OCI-LY7 (cell line): ENCODE measurements around the gene NUB1. TPM values are rescaled to one million over a fixed set of nuclear protein-coding genes. Genes with fewer than 3 reads are reported as not detected.

ENCODE experiments used
- BruUV-seq: library from RNA; stranded (reverse); fragments of 400-500 nt; replicated peaks from 2 replicates; lab custom pipeline; 2021; lab: Mats Ljungman, UMichigan
- CTCF ChIA-PET: fragments of 300-600 bp; sonication (Branson Sonifier 250); formaldehyde crosslinking; loops from one replicate; lab custom pipeline; 2022; ENCODE audit warnings: antibody characterized with exemption; ENCODE audit not compliant: unreplicated experiment; lab: Charles Lee
- POLR2A ChIA-PET: fragments of 300-600 bp; sonication (Branson Sonifier 250); formaldehyde crosslinking; loops from one replicate; lab custom pipeline; 2022; ENCODE audit warnings: antibody characterized with exemption; lab: Charles Lee
- DNase-seq: peaks from one replicate; pipeline ENCODE4 v3.0.0-alpha.2; 2015; ENCODE audit warnings: low spot score
- H2AFZ ChIP-seq: fragments of 200-600 bp; sonication (generic), shearing (Covaris generic); 2 replicates; pipeline ENCODE4 v1.6.1; 2014; ENCODE audit warnings: mild to moderate bottlenecking, antibody characterized with exemption, low read length, moderate library complexity
- H3K27ac ChIP-seq: fragments of 200-600 bp; sonication (generic); 2 replicates; pipeline ENCODE4 v1.5.1; 2014; ENCODE audit warnings: mixed run types, low read depth, mild to moderate bottlenecking, moderate library complexity, low read length, inconsistent platforms; ENCODE audit not compliant: poor library complexity, severe bottlenecking
- H3K36me3 ChIP-seq: fragments of 200-600 bp; sonication (generic); 2 replicates; pipeline ENCODE4 v1.6.1; 2014; ENCODE audit warnings: mild to moderate bottlenecking, antibody characterized with exemption, low read length, moderate library complexity, mixed read lengths; ENCODE audit not compliant: insufficient read depth
- H3K4me1 ChIP-seq: fragments of 200-600 bp; sonication (generic); 2 replicates; pipeline ENCODE4 v1.5.1; 2014; ENCODE audit warnings: mild to moderate bottlenecking, low read length; ENCODE audit not compliant: insufficient read depth, poor library complexity, severe bottlenecking
- H3K4me2 ChIP-seq: fragments of 200-600 bp; sonication (generic); 2 replicates; pipeline ENCODE4 v1.6.1; 2014; ENCODE audit warnings: mild to moderate bottlenecking, low read length
- H3K4me3 ChIP-seq: fragments of 200-600 bp; sonication (generic); 2 replicates; pipeline ENCODE4 v1.5.1; 2014; ENCODE audit warnings: mild to moderate bottlenecking, low read depth, low read length; ENCODE audit not compliant: poor library complexity, severe bottlenecking
- H3K79me2 ChIP-seq: fragments of 200-600 bp; sonication (generic); 2 replicates; pipeline ENCODE4 v1.6.1; 2016; ENCODE audit warnings: low read depth, mild to moderate bottlenecking, low read length, moderate library complexity, mixed read lengths; ENCODE audit not compliant: insufficient read depth
- H3K9me2 ChIP-seq: fragments of 200-600 bp; sonication (generic); 2 replicates; pipeline ENCODE4 v1.6.1; 2016; ENCODE audit warnings: mild to moderate bottlenecking, low read length, mixed read lengths; ENCODE audit not compliant: insufficient read depth
- H3K9me3 ChIP-seq: fragments of 200-600 bp; sonication (generic); 2 replicates; pipeline ENCODE4 v1.6.1; 2014; ENCODE audit warnings: mild to moderate bottlenecking, mixed run types, low read length, mixed read lengths
- H4K20me1 ChIP-seq: fragments of 200-600 bp; sonication (generic); 2 replicates; pipeline ENCODE4 v1.6.1; 2014; ENCODE audit warnings: mild to moderate bottlenecking, antibody characterized with exemption, low read length, moderate library complexity, mixed read lengths; ENCODE audit not compliant: insufficient read depth
- CTCF ChIP-seq: fragments of 200-600 bp; sonication (generic); conservative IDR thresholded peaks from 2 replicates; pipeline ENCODE4 v1.5.1; 2014; ENCODE audit warnings: mild to moderate bottlenecking, antibody characterized with exemption, low read length, moderate library complexity, mixed read lengths
- EZH2phosphoT487 ChIP-seq: fragments of 200-600 bp; sonication (generic); IDR thresholded peaks from 2 replicates; pipeline ENCODE4 v1.6.1; 2018; ENCODE audit warnings: low read depth, borderline replicate concordance, mild to moderate bottlenecking, mixed run types, antibody characterized with exemption, low read length, moderate library complexity, mixed read lengths
- intact Hi-C: fragments of 100-400 bp; cut with micrococcal nuclease; formaldehyde crosslinking; loops from one replicate; pipeline ENCODE4 v1.10.0; 2022; ENCODE audit not compliant: unreplicated experiment
- total RNA-seq, 2 experiments: library from RNA; depleted of rRNA in 1 of 2; stranded (reverse); fragments of >200 nt in 1 of 2; shearing (Covaris generic) in 1 of 2; gene quantifications; 2 replicates each; pipeline ENCODE4 v1.2.3, GENCODE V29; 2014 to 2022

NUB1 gene
- total RNA-seq, 2 experiments from 2014 or later, result 44.1 to 50.7 TPM

- Histone ChIP-seq H3K4me1 (peaks cover 5% of the 10 kb centered on the region), H3K4me2 (no peak overlapping the region), H3K9me2 (no peaks in the 10 kb centered on the region), H3K27ac (no peak overlapping the region), H3K79me2 (no peaks in the 10 kb centered on the region), H4K20me1 (no peaks in the 10 kb centered on the region), H3K4me3 (no peak overlapping the region), H3K9me3 (0 out of 2 replicates have a peak, but pooled peaks cover 11% of the 10 kb centered on the region), H3K36me3 (no peaks in the 10 kb centered on the region), H2AFZ (no peak overlapping the region)
- BruUV-seq, result no TSS peak
- TF ChIP-seq CTCF (no peak), EZH2phosphoT487 (no peak)
- ChIA-PET POLR2A (no interaction called here), CTCF (no interaction called here)
- no peak for DNase-seq
- intact Hi-C loops, result no loop called here
Measured at GRCh38 chr7:151319189-151319588, 22.4 kb upstream of the NUB1 start.

- no peak for DNase-seq
- H3K9me3 ChIP-seq, result 0 out of 2 replicates have a peak, but pooled peaks cover 11% of the 10 kb centered on the region
- no peak overlapping the region for H3K27ac ChIP-seq
- no peak overlapping the region for H3K4me3 ChIP-seq
- peaks cover 2% of the 10 kb centered on the region for H3K4me1 ChIP-seq
- no TSS peak for BruUV-seq
- TF ChIP-seq EZH2phosphoT487, result no peak
- no peak for TF ChIP-seq CTCF
- no peak overlapping the region for H2AFZ ChIP-seq
- H3K9me2 ChIP-seq, result no peaks in the 10 kb centered on the region
- ChIA-PET POLR2A (interaction anchor here (1.3 kb wide), 1 partner anchor 31 kb away, joined by 3 read pairs; no protein-coding TSS in a partner anchor), CTCF (no interaction called here)
- H3K4me2 ChIP-seq, result no peak overlapping the region
- H3K36me3 ChIP-seq, result no peaks in the 10 kb centered on the region
- no peaks in the 10 kb centered on the region for H4K20me1 ChIP-seq
- intact Hi-C loops, result no loop called here
- no peaks in the 10 kb centered on the region for H3K79me2 ChIP-seq
Measured at GRCh38 chr7:151320263-151320845, 21.3 kb upstream of the NUB1 start.

- H3K9me2 ChIP-seq, result no peaks in the 10 kb centered on the region
- no peak overlapping the region for H3K4me2 ChIP-seq
- no peaks in the 10 kb centered on the region for H3K36me3 ChIP-seq
- 0 out of 2 replicates have a peak, but pooled peaks cover 11% of the 10 kb centered on the region for H3K9me3 ChIP-seq
- no peak overlapping the region for H3K27ac ChIP-seq
- TF ChIP-seq EZH2phosphoT487 (no peak), CTCF (no peak)
- no peak overlapping the region for H3K4me3 ChIP-seq
- intact Hi-C loops, result no loop called here
- no peak overlapping the region for H2AFZ ChIP-seq
- DNase-seq, result no peak
- H4K20me1 ChIP-seq, result no peaks in the 10 kb centered on the region
- H3K4me1 ChIP-seq, result no peaks in the 10 kb centered on the region
- POLR2A ChIA-PET, result interaction anchor here (0.7 to 1.2 kb wide), 4 partner anchors 10 to 433 kb away, joined by 3 read pairs; no protein-coding TSS in a partner anchor
- CTCF ChIA-PET, result no interaction called here
- H3K79me2 ChIP-seq, result no peaks in the 10 kb centered on the region
- no TSS peak for BruUV-seq
Measured at GRCh38 chr7:151321341-151321740, 20.3 kb upstream of the NUB1 start.
